Transverse colon (tissue), 4 donors: ENCODE data around the gene ZFPM1. TPM values are rescaled to one million over a fixed set of nuclear protein-coding genes. Genes with fewer than 3 reads are reported as not detected.

Experiments
- DNase-seq: peaks from one replicate; pipeline ENCODE4 v3.0.0-alpha.2; 2019
- H3K27ac ChIP-seq, 4 donors: fragments of 200-600 bp; sonication (generic); 2 replicates each; pipeline ENCODE4 v1.5.1; 2016 to 2018; ENCODE audit warnings: inconsistent platforms in 4 of 4
- H3K27me3 ChIP-seq: fragments of 200-600 bp; sonication (generic); 2 replicates; pipeline ENCODE4 v1.5.1; 2017; ENCODE audit warnings: inconsistent platforms
- H3K36me3 ChIP-seq, 4 donors: fragments of 200-600 bp; sonication (generic); 2 replicates each; pipeline ENCODE4 v1.5.1; 2017 to 2019; ENCODE audit warnings: inconsistent platforms in 4 of 4
- H3K4me1 ChIP-seq, 4 donors: fragments of 200-600 bp; sonication (generic); 2 replicates each; pipeline ENCODE4 v1.5.1; 2017 to 2020; ENCODE audit warnings: inconsistent platforms in 4 of 4
- H3K4me3 ChIP-seq, 4 donors: fragments of 200-600 bp; sonication (generic); 1 replicate in 1 of 4; 2 replicates in 3 of 4; pipeline versions ENCODE4 v1.5.1 to v1.6.1; 2017 to 2019; ENCODE audit warnings: inconsistent platforms in 4 of 4
- H3K9me3 ChIP-seq, 2 donors: fragments of 200-600 bp; sonication (generic); 2 replicates each; pipeline ENCODE4 v1.5.1; 2017 to 2019; ENCODE audit warnings: inconsistent platforms in 2 of 2
- CTCF ChIP-seq, 5 experiments: fragments of 200-600 bp in 3 of 5; fragments of 450-650 bp in 2 of 5; sonication (generic) in 3 of 5; IDR thresholded peaks; 1 replicate in 2 of 5; 2 replicates in 3 of 5; pipeline ENCODE4 v1.5.1; 2016 to 2017; ENCODE audit warnings: antibody characterized with exemption in 5 of 5, inconsistent platforms in 3 of 5, mild to moderate bottlenecking in 2 of 5, moderate library complexity in 1 of 5
- EP300 ChIP-seq: sonication (generic); formaldehyde crosslinking; IDR thresholded peaks from one replicate; pipeline ENCODE4 v1.6.1; 2017; ENCODE audit warnings: antibody characterized with exemption, low read depth
- POLR2A ChIP-seq: fragments of 450-650 bp; IDR thresholded peaks from one replicate; pipeline ENCODE4 v1.6.1; 2016; ENCODE audit warnings: antibody characterized with exemption, mild to moderate bottlenecking, moderate library complexity
- POLR2AphosphoS5 ChIP-seq, 3 donors: sonication (generic); formaldehyde crosslinking; IDR thresholded peaks; one replicate each; pipeline ENCODE4 v1.6.1; 2016; ENCODE audit warnings: antibody characterized with exemption in 3 of 3
- WGBS, 2 donors: methylation state at CpG; one replicate each; pipeline ENCODE4 v1.1.5; 2018; ENCODE audit warnings: low coverage in 1 of 2; 5-methylcytosine and 5-hydroxymethylcytosine counted together
- in situ Hi-C, 4 donors: fragments of 200-750 bp; cut with MboI; loops; one replicate each; pipeline versions ENCODE4 v1.15.0 to v1.15.1; 2017; ENCODE audit warnings: low sequenced_read_pairs in 3 of 4, low pct_ligation_motif_present in 1 of 4, low pct_unique_long_range_greater_than_20kb in 1 of 4
- intact Hi-C: fragments of 100-400 bp; cut with DNase I; formaldehyde crosslinking; loops from one replicate; pipeline ENCODE4 v1.15.1; 2023; ENCODE audit warnings: low total_unique reads
- total RNA-seq, 4 donors: library from RNA; depleted of rRNA; stranded (reverse); fragments of >200 nt; gene quantifications; one replicate each; pipeline ENCODE4 v1.1.0, GENCODE V29; 2016

ZFPM1 gene
- total RNA-seq, 4 donors from 2014 or later: 1.2 to 4.6 (median 3.1) TPM

GRCh38 chr16:88477631-88478519 lies 24.8 kb downstream of the ZFPM1 start:
- Histone ChIP-seq H3K27me3 (no peaks in the 10 kb centered on the region), H3K36me3 (no peaks in the 10 kb centered on the region), H3K27ac (no peak overlapping the region), H3K9me3 (no peaks in the 10 kb centered on the region), H3K4me3 (no peak overlapping the region), H3K4me1 (no peaks in the 10 kb centered on the region)
- no peak for DNase-seq
- in situ Hi-C loops (no loop called here), intact Hi-C loops (no loop called here)
- WGBS, 2 donors: 61 to 83% methylated on average over 2 to 27 of the region's 27 CpGs
- no peak for TF ChIP-seq CTCF (IDR thresholded peaks at IDR 0.05)

- in situ Hi-C loops: no loop called here
- Histone ChIP-seq H3K4me1 (no peaks in the 10 kb centered on the region), H3K4me3 (no peak overlapping the region), H3K27ac (no peak overlapping the region), H3K27me3 (no peaks in the 10 kb centered on the region), H3K9me3 (no peaks in the 10 kb centered on the region), H3K36me3 (no peaks in the 10 kb centered on the region)
- intact Hi-C loops: no loop called here
- WGBS, 2 donors: 83% methylated on average over 35 of the region's 39 CpGs; no CpG with 5 or more reads in 1 of the 2 donors
- peak; percentile 29 for DNase-seq
- TF ChIP-seq POLR2A (no peak), CTCF (IDR thresholded peaks at IDR 0.05) (no peak), POLR2AphosphoS5 (IDR thresholded peaks at IDR 0.05) (no peak), EP300 (no peak)
Observed at GRCh38 chr16:88478889-88479792, 26.1 kb downstream of the ZFPM1 start.

GRCh38 chr16:88479793-88480760 lies 27.0 kb downstream of the ZFPM1 start:
- 60 to 78% methylated on average over 8 to 23 of the region's 28 CpGs for WGBS, 2 donors
- Histone ChIP-seq H3K27ac (peak overlapping the region in 2 of 4 donors; percentile 28 to 37), H3K9me3 (no peaks in the 10 kb centered on the region), H3K36me3 (no peaks in the 10 kb centered on the region), H3K4me3 (no peak overlapping the region), H3K27me3 (no peaks in the 10 kb centered on the region), H3K4me1 (peaks cover 0 to 7% (median 6%) of the 10 kb centered on the region in 4 donors)
- TF ChIP-seq EP300: no peak
- no peak for TF ChIP-seq POLR2A
- TF ChIP-seq POLR2AphosphoS5 (IDR thresholded peaks at IDR 0.05): no peak
- no peak for TF ChIP-seq CTCF (IDR thresholded peaks at IDR 0.05)
- in situ Hi-C loops: no loop called here
- intact Hi-C loops: no loop called here
- DNase-seq: peak; percentile 60
